OCI-LY7 (cell line): ENCODE results near the gene CCDC117.

Source experiments
- EZH2phosphoT487 ChIP-seq: fragments of 200-600 bp; sonication (generic); IDR thresholded peaks from 2 replicates; pipeline ENCODE4 v1.6.1; 2018; ENCODE audit warnings: low read depth, borderline replicate concordance, mild to moderate bottlenecking, mixed run types, antibody characterized with exemption, low read length, moderate library complexity, mixed read lengths
- TF ChIP-seq, protein P1 (sequence below): fragments of 200-600 bp; sonication (generic); conservative IDR thresholded peaks from 2 replicates; pipeline ENCODE4 v1.5.1; 2014; ENCODE audit warnings: mild to moderate bottlenecking, antibody characterized with exemption, low read length, moderate library complexity, mixed read lengths

GRCh38 chr22:28813772-28814518 lies 41.5 kb downstream of the CCDC117 start:
- TF ChIP-seq, protein P1, sequence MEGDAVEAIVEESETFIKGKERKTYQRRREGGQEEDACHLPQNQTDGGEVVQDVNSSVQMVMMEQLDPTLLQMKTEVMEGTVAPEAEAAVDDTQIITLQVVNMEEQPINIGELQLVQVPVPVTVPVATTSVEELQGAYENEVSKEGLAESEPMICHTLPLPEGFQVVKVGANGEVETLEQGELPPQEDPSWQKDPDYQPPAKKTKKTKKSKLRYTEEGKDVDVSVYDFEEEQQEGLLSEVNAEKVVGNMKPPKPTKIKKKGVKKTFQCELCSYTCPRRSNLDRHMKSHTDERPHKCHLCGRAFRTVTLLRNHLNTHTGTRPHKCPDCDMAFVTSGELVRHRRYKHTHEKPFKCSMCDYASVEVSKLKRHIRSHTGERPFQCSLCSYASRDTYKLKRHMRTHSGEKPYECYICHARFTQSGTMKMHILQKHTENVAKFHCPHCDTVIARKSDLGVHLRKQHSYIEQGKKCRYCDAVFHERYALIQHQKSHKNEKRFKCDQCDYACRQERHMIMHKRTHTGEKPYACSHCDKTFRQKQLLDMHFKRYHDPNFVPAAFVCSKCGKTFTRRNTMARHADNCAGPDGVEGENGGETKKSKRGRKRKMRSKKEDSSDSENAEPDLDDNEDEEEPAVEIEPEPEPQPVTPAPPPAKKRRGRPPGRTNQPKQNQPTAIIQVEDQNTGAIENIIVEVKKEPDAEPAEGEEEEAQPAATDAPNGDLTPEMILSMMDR = no peak
- no peak for TF ChIP-seq EZH2phosphoT487
